HL-60 (cell line): Measurements from ENCODE around the gene OTX2.

ENCODE experiments used
- GABPA ChIP-seq: IDR thresholded peaks from 2 replicates; pipeline ENCODE4 v1.6.1; 2012; ENCODE audit warnings: low read depth
- TF ChIP-seq, protein P1 (sequence below): IDR thresholded peaks from one replicate; pipeline ENCODE4 v1.5.1; 2011; ENCODE audit warnings: low read length, control low read depth, inconsistent platforms; ENCODE audit not compliant: insufficient read depth
- TF ChIP-seq, protein P2 (sequence below): IDR thresholded peaks from 2 replicates; pipeline ENCODE4 v1.6.1; 2012; ENCODE audit warnings: low read depth; ENCODE audit not compliant: insufficient replicate concordance

DNA sequence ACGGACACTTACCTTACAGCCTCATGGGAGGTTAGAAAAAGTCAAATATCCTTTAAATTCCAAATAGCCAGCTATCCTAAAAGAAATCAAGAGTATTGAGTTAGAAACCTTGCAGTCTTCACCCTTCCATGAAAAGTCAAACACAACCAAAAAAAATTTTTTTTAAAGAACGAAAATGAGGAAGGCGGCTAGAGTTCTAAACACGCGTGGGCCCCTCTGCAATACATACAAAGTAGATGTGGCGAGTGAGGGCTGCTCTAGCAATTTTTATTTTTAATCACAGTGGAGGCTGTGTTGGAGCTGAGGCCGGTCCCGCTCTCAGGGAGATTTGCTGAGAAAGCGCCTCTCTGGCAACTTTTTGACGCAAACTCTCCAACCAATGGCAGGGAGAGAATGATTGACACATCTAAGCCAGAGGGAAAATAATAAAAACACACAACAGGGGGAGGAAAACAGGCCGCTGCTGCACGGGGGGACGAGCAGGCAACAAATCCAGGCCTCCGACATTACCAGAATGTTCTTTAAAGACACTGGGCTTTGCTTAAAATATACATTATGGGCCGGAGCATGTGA, at the start of gene OTX2:
- TF ChIP-seq, protein P1, sequence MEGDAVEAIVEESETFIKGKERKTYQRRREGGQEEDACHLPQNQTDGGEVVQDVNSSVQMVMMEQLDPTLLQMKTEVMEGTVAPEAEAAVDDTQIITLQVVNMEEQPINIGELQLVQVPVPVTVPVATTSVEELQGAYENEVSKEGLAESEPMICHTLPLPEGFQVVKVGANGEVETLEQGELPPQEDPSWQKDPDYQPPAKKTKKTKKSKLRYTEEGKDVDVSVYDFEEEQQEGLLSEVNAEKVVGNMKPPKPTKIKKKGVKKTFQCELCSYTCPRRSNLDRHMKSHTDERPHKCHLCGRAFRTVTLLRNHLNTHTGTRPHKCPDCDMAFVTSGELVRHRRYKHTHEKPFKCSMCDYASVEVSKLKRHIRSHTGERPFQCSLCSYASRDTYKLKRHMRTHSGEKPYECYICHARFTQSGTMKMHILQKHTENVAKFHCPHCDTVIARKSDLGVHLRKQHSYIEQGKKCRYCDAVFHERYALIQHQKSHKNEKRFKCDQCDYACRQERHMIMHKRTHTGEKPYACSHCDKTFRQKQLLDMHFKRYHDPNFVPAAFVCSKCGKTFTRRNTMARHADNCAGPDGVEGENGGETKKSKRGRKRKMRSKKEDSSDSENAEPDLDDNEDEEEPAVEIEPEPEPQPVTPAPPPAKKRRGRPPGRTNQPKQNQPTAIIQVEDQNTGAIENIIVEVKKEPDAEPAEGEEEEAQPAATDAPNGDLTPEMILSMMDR: no peak
- no peak for TF ChIP-seq GABPA
- TF ChIP-seq, protein P2, sequence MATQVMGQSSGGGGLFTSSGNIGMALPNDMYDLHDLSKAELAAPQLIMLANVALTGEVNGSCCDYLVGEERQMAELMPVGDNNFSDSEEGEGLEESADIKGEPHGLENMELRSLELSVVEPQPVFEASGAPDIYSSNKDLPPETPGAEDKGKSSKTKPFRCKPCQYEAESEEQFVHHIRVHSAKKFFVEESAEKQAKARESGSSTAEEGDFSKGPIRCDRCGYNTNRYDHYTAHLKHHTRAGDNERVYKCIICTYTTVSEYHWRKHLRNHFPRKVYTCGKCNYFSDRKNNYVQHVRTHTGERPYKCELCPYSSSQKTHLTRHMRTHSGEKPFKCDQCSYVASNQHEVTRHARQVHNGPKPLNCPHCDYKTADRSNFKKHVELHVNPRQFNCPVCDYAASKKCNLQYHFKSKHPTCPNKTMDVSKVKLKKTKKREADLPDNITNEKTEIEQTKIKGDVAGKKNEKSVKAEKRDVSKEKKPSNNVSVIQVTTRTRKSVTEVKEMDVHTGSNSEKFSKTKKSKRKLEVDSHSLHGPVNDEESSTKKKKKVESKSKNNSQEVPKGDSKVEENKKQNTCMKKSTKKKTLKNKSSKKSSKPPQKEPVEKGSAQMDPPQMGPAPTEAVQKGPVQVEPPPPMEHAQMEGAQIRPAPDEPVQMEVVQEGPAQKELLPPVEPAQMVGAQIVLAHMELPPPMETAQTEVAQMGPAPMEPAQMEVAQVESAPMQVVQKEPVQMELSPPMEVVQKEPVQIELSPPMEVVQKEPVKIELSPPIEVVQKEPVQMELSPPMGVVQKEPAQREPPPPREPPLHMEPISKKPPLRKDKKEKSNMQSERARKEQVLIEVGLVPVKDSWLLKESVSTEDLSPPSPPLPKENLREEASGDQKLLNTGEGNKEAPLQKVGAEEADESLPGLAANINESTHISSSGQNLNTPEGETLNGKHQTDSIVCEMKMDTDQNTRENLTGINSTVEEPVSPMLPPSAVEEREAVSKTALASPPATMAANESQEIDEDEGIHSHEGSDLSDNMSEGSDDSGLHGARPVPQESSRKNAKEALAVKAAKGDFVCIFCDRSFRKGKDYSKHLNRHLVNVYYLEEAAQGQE: no peak
